ENCODE data around the gene PPIL1.
"Not testable (repeated sequence)": the region's sequence is repeated elsewhere in the genome, so short reads cannot be mapped to it uniquely, and the experiment has no call there.

PPIL1 gene

GRCh38 chr6:36874443-36875249 lies at the start of gene PPIL1:
PPIL1 (minus strand) TSS chr6:36874803; CDS start chr6:36874772, 31 bp downstream.
- peak; percentile 88 for DNase-seq (ENCODE audit: low spot score)

- no peak for DNase-seq (ENCODE audit: low spot score)
Measured at GRCh38 chr6:36924131-36924530, 49.5 kb upstream of the PPIL1 start.

- no peak for DNase-seq (ENCODE audit: low spot score)
Measured at GRCh38 chr6:36920546-36920945, 45.9 kb upstream of the PPIL1 start.

- DNase-seq (ENCODE audit: low spot score) = no peak
Measured at GRCh38 chr6:36920049-36920448, 45.4 kb upstream of the PPIL1 start.

GRCh38 chr6:36917541-36918193 lies 43.1 kb upstream of the PPIL1 start:
- no peak for DNase-seq (ENCODE audit: low spot score)

- DNase-seq (ENCODE audit: low spot score) = no peak
Measured at GRCh38 chr6:36916126-36916525, 41.5 kb upstream of the PPIL1 start.

- DNase-seq (ENCODE audit: low spot score) = no peak
Measured at GRCh38 chr6:36915599-36915998, 41.0 kb upstream of the PPIL1 start.

- no peak for DNase-seq (ENCODE audit: low spot score)
Measured at GRCh38 chr6:36914227-36914794, 39.7 kb upstream of the PPIL1 start.

- DNase-seq (ENCODE audit: low spot score) = no peak
Measured at GRCh38 chr6:36913082-36913481, 38.5 kb upstream of the PPIL1 start.

- DNase-seq (ENCODE audit: low spot score) = peak; percentile 45
Measured at GRCh38 chr6:36912586-36912985, 38.0 kb upstream of the PPIL1 start.

- no peak for DNase-seq (ENCODE audit: low spot score)
Measured at GRCh38 chr6:36912030-36912454, 37.4 kb upstream of the PPIL1 start.

- no peak for DNase-seq (ENCODE audit: low spot score)
Measured at GRCh38 chr6:36908747-36909146, 34.1 kb upstream of the PPIL1 start.

- DNase-seq (ENCODE audit: low spot score) = no peak
Measured at GRCh38 chr6:36907781-36908180, 33.2 kb upstream of the PPIL1 start.

GRCh38 chr6:36906539-36907325 lies 32.1 kb upstream of the PPIL1 start:
- no peak for DNase-seq (ENCODE audit: low spot score)

GRCh38 chr6:36904851-36905393 lies 30.3 kb upstream of the PPIL1 start:
- no peak for DNase-seq (ENCODE audit: low spot score)

- no peak for DNase-seq (ENCODE audit: low spot score)
Measured at GRCh38 chr6:36904114-36904513, 29.5 kb upstream of the PPIL1 start.

GRCh38 chr6:36897609-36898008 lies 23.0 kb upstream of the PPIL1 start:
- DNase-seq (ENCODE audit: low spot score) = no peak

- no peak for DNase-seq (ENCODE audit: low spot score)
Measured at GRCh38 chr6:36893976-36894932, 19.7 kb upstream of the PPIL1 start.

- DNase-seq (ENCODE audit: low spot score) = not testable (repeated sequence)
Measured at GRCh38 chr6:36891153-36891552, 16.6 kb upstream of the PPIL1 start.

GRCh38 chr6:36890112-36890663 lies 15.6 kb upstream of the PPIL1 start:
- no peak for DNase-seq (ENCODE audit: low spot score)
